Natural killer cell (primary cell): ENCODE measurements around the gene WSCD2. TPM values are rescaled to one million over a fixed set of nuclear protein-coding genes. Genes with fewer than 3 reads are reported as not detected.

Source experiments
- ATAC-seq, 3 donors: fragments of 150-1000 bp in 2 of 3; fragments of 200-7000 bp in 1 of 3; cut with Tn5 transposase; 1 replicate in 1 of 3; 2 replicates in 2 of 3; pipeline ENCODE4 v1.10.0; 2021; ENCODE audit warnings: mild to moderate bottlenecking in 2 of 3, moderate library complexity in 2 of 3
- DNase-seq, 2 donors: peaks; one replicate each; pipeline versions ENCODE4 v3.0.0 to v3.0.0-alpha.2; 2013 to 2021; ENCODE audit warnings: mixed read lengths in 1 of 2
- H3K27ac ChIP-seq: one replicate; pipeline ENCODE4 v1.5.1; 2013; ENCODE audit warnings: mild to moderate bottlenecking, low read length
- H3K27me3 ChIP-seq: one replicate; pipeline ENCODE4 v1.6.1; 2013; ENCODE audit warnings: low read length; ENCODE audit not compliant: control insufficient read depth, insufficient read depth
- H3K36me3 ChIP-seq: one replicate; pipeline ENCODE4 v1.6.1; 2013; ENCODE audit warnings: low read length; ENCODE audit not compliant: control insufficient read depth, insufficient read depth
- H3K4me1 ChIP-seq: one replicate; pipeline ENCODE4 v1.6.1; 2013; ENCODE audit warnings: low read length; ENCODE audit not compliant: control insufficient read depth, insufficient read depth
- H3K4me3 ChIP-seq: one replicate; pipeline ENCODE4 v1.5.1; 2013; ENCODE audit warnings: low read length
- H3K9me3 ChIP-seq: one replicate; pipeline ENCODE4 v1.6.1; 2013; ENCODE audit warnings: low read length; ENCODE audit not compliant: control insufficient read depth, insufficient read depth
- H3K27ac Mint-ChIP-seq, 2 donors: one replicate each; pipeline ENCODE4 v1.8.0; 2022; ENCODE audit warnings: mild to moderate bottlenecking in 2 of 2, mixed read lengths in 2 of 2, moderate library complexity in 1 of 2
- H3K27me3 Mint-ChIP-seq, 2 donors: one replicate each; pipeline ENCODE4 v1.8.0; 2022; ENCODE audit warnings: low read depth in 2 of 2, mixed read lengths in 2 of 2
- H3K36me3 Mint-ChIP-seq: one replicate; pipeline ENCODE4 v1.8.0; 2022; ENCODE audit warnings: mixed read lengths
- H3K4me1 Mint-ChIP-seq, 2 donors: one replicate each; pipeline ENCODE4 v1.8.0; 2022; ENCODE audit warnings: mixed read lengths in 2 of 2
- H3K4me3 Mint-ChIP-seq: one replicate; pipeline ENCODE4 v1.8.0; 2022; ENCODE audit warnings: mild to moderate bottlenecking, moderate library complexity, mixed read lengths
- H3K9me3 Mint-ChIP-seq, 2 donors: one replicate each; pipeline ENCODE4 v1.8.0; 2022; ENCODE audit warnings: mixed read lengths in 2 of 2
- WGBS: methylation state at CpG from one replicate; pipeline ENCODE4 v1.1.7; 2013; ENCODE audit warnings: missing lambda C conversion rate; ENCODE audit not compliant: insufficient coverage; 5-methylcytosine and 5-hydroxymethylcytosine counted together
- intact Hi-C: fragments of 100-400 bp; cut with micrococcal nuclease; formaldehyde crosslinking; loops from one replicate; pipeline ENCODE4 v1.14.2; 2022
- total RNA-seq, 4 donors: library from RNA; stranded (reverse); fragments of 120-200 nt in 1 of 4; gene quantifications; one replicate each; pipeline versions ENCODE4 v1.2.3 to v1.2.4, GENCODE V29; 2013 to 2022
- TF ChIP-seq, protein P1 (sequence below): fragments of 200-600 bp; IDR thresholded peaks from one replicate; pipeline ENCODE4 v1.8.0; 2022; ENCODE audit warnings: antibody characterized with exemption

The WSCD2 gene
- total RNA-seq, 3 donors from 2014 or later (not counting 1 experiment from before 2014, with no cell fraction given), result 0.32 to 0.78 TPM; not detected in 1

DNA sequence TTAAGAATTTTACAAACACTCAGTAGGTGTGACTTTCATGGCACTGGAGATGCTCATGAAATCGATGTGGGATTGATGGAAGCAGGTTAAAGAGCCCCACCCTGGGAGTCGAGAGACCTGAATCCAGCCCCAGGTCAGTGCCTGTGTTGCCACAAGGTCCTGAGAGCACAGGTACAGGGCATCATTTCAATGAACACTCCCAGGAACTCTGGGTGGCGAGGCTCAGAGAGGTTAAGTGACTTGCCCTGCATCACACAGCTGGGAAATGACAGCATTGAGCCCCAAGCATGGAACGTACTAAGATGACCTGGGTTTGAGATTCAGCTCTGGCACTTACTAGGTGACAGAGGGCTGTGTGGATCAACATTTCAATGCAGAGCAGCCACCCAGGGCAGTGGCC is 111.8 kb downstream of the WSCD2 start:
- peaks cover 10 to 17% of the 10 kb centered on the region in 2 donors for H3K4me1 Mint-ChIP-seq
- no peaks in the 10 kb centered on the region for H3K36me3 ChIP-seq
- no peaks in the 10 kb centered on the region for H3K36me3 Mint-ChIP-seq

DNA sequence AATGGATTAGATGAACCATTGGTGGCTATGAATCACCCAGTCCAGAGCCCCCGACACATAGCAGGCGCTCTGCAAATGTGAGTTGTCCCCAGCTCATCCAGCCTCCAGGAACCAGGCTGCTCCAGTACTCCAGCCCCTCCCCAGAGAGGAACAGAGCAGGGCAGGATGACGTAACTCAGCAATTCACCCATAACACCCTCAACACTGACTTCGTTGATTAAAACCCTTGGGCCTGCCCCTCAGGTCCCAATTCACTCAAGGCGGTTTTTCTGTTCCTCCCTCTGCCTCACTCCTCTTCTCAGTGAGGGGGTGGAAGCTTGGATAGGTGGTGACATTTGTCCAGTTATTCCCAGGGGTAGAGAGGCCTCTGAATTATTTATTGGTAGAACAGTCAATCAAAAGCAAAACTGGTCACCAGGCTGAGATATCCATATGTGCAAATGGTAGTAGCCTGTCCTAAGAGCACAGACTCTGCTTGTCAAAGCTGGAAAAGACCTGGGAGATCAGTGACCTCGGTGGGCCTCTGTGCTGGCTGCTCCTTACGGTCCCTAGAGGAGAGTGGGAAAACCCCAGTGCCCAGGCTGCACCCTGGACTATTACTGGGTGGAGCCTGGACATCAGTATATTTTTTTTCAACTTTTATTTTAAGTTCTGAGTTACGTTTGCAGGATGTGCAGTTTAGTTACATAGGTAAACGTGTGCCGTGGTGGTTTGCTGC is 113.1 kb downstream of the WSCD2 start:
- no peak overlapping the region for H3K27ac ChIP-seq
- peaks cover 7% of the 10 kb centered on the region for H3K4me1 ChIP-seq
- no peaks in the 10 kb centered on the region for H3K27me3 ChIP-seq
- DNase-seq (no peak), ATAC-seq (no peak)
- no peaks in the 10 kb centered on the region for H3K36me3 Mint-ChIP-seq
- no peak overlapping the region for H3K4me3 Mint-ChIP-seq
- peaks cover 0 to 4% of the 10 kb centered on the region in 2 donors for H3K9me3 Mint-ChIP-seq
- H3K27me3 Mint-ChIP-seq, result peaks cover 0 to 5% of the 10 kb centered on the region in 2 donors
- no peak overlapping the region for H3K4me3 ChIP-seq
- WGBS, result 84% methylated on average over 10 of the region's 10 CpGs
- no peak overlapping the region for H3K27ac Mint-ChIP-seq
- TF ChIP-seq, protein P1, sequence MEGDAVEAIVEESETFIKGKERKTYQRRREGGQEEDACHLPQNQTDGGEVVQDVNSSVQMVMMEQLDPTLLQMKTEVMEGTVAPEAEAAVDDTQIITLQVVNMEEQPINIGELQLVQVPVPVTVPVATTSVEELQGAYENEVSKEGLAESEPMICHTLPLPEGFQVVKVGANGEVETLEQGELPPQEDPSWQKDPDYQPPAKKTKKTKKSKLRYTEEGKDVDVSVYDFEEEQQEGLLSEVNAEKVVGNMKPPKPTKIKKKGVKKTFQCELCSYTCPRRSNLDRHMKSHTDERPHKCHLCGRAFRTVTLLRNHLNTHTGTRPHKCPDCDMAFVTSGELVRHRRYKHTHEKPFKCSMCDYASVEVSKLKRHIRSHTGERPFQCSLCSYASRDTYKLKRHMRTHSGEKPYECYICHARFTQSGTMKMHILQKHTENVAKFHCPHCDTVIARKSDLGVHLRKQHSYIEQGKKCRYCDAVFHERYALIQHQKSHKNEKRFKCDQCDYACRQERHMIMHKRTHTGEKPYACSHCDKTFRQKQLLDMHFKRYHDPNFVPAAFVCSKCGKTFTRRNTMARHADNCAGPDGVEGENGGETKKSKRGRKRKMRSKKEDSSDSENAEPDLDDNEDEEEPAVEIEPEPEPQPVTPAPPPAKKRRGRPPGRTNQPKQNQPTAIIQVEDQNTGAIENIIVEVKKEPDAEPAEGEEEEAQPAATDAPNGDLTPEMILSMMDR, result no peak
- H3K9me3 ChIP-seq, result no peaks in the 10 kb centered on the region
- H3K36me3 ChIP-seq, result no peaks in the 10 kb centered on the region
- intact Hi-C loops, result no loop called here
- H3K4me1 Mint-ChIP-seq, result peaks cover 10 to 17% of the 10 kb centered on the region in 2 donors

More for the DNA sequence above, 111.8 kb downstream of the WSCD2 start:
- intact Hi-C loops, result no loop called here
- WGBS, result 85% methylated on average over 4 of the region's 4 CpGs
- ATAC-seq (no peak), DNase-seq (no peak)
- TF ChIP-seq, protein P1, result no peak
- Histone ChIP-seq H3K9me3 (no peaks in the 10 kb centered on the region), H3K4me3 (no peak overlapping the region), H3K4me1 (peaks cover 7% of the 10 kb centered on the region), H3K27ac (no peak overlapping the region), H3K27me3 (no peaks in the 10 kb centered on the region)
- Mint-ChIP-seq H3K9me3 (peaks cover 0 to 4% of the 10 kb centered on the region in 2 donors), H3K4me3 (no peak overlapping the region), H3K27ac (no peak overlapping the region), H3K27me3 (peaks cover 0 to 5% of the 10 kb centered on the region in 2 donors)

DNA sequence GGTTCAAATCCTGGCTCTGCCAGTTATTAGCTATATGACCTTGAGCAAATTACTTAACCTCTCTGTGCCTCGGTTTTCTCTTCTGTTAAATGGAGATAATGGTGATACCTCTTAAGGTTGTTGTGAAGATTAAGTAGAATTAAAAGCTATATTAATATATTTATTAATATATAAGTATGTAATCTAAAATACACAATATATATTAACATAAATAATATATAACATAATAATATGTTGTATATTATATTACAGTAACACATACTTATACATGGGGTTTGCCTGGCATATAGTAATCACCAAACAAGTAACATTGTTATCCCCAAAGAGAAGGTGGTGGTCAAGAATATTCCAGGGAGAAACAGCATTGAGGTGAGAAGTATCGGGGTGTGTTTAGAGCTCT is 118.0 kb downstream of the WSCD2 start:
- Mint-ChIP-seq H3K4me1 (peaks cover 0 to 3% of the 10 kb centered on the region in 2 donors), H3K9me3 (no peaks in the 10 kb centered on the region), H3K27me3 (peaks cover 0 to 3% of the 10 kb centered on the region in 2 donors), H3K36me3 (no peaks in the 10 kb centered on the region), H3K4me3 (no peak overlapping the region), H3K27ac (no peak overlapping the region)
- no peaks in the 10 kb centered on the region for H3K4me1 ChIP-seq
- H3K36me3 ChIP-seq, result no peaks in the 10 kb centered on the region
- H3K27me3 ChIP-seq, result no peaks in the 10 kb centered on the region
- H3K4me3 ChIP-seq, result no peak overlapping the region
- H3K27ac ChIP-seq, result no peak overlapping the region
- DNase-seq (no peak), ATAC-seq (no peak)
- TF ChIP-seq, protein P1, result no peak
- WGBS, result 100% methylated on average over 1 of the region's 2 CpGs
- H3K9me3 ChIP-seq, result no peaks in the 10 kb centered on the region
- intact Hi-C loops, result no loop called here

DNA sequence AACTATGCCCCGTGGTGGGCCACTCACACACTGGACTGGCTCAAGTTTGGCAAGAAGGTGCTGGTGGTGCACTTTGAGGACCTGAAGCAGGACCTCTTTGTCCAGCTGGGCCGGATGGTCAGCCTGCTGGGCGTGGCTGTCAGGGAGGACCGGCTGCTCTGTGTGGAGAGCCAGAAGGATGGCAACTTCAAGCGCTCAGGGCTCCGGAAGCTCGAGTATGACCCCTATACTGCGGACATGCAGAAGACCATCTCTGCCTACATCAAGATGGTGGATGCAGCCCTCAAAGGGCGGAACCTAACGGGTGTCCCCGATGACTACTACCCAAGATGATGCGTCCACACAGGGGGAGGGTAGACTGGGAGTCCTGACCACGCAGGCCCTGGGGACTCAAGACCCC is 118.9 kb downstream of the WSCD2 start:
- Mint-ChIP-seq H3K27ac (no peak overlapping the region), H3K4me3 (no peak overlapping the region), H3K4me1 (peaks cover 0 to 3% of the 10 kb centered on the region in 2 donors), H3K27me3 (peaks cover 0 to 3% of the 10 kb centered on the region in 2 donors), H3K36me3 (no peaks in the 10 kb centered on the region), H3K9me3 (no peaks in the 10 kb centered on the region)
- WGBS, result 88% methylated on average over 13 of the region's 13 CpGs
- intact Hi-C loops, result no loop called here
- Histone ChIP-seq H3K27me3 (no peaks in the 10 kb centered on the region), H3K27ac (no peak overlapping the region), H3K4me3 (no peak overlapping the region), H3K9me3 (no peaks in the 10 kb centered on the region), H3K36me3 (no peaks in the 10 kb centered on the region), H3K4me1 (peaks cover 2% of the 10 kb centered on the region)
- DNase-seq (no peak), ATAC-seq (no peak)
- TF ChIP-seq, protein P1, result no peak
